NCI-H1105 (cell line): ENCODE results near the gene KCNQ5.

Experiments
- DNase-seq: peaks from one replicate; lab custom pipeline; 2025; lab: John Stamatoyannopoulos, UW

KCNQ5 gene

DNA sequence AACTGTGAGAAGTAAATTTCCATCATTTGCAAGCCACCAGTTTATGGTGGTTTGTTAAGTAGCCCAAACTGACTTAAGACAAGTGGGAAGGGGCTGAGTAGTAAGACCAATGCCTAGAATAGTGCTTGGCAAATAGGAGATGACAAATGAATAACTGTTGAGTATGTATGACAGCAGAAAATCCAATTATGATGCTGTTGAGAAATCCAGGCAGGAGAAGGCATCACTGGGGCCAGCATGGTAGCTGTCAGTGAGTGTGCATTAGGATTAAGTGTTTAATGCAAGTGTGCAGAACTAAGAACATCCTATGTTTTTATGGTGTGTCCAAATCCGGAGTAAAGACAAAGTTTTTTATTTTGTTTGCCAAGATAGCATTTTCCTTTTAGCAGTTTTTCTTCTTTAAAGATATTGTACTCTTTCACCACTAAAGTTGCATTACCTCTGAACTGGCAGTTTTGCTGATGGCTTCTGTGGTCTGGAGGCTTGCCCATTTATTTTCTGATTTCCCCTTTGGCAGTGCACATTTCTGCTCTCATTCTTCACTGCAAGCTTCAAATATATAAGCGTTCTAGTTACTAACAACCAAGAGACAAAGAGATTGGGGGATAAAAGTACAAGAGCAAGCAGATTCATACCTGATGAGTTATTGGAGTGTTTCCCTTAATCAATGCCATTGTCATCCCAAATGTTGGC is 289.7 kb downstream of the KCNQ5 start:
- DNase-seq = no peak

DNA sequence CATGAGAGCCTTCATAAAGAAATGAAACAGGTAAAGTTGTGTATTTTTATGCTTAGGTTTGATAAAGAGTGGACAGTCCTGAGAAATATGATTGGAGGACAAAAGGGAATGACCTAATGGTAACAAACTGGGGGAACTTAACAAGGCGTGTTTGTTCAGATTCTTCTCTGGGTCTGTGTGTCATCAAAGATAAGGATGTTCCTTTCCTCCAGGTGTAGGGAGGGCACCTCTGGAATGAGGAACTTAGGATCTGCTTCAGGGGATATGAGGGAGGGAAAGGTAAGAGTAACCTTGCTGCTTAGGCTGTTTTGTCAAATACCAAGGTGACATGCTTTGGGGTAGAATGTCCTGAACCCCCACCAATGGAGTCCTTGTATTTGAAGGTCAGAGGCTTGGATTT is 291.9 kb downstream of the KCNQ5 start:
- DNase-seq = no peak

DNA sequence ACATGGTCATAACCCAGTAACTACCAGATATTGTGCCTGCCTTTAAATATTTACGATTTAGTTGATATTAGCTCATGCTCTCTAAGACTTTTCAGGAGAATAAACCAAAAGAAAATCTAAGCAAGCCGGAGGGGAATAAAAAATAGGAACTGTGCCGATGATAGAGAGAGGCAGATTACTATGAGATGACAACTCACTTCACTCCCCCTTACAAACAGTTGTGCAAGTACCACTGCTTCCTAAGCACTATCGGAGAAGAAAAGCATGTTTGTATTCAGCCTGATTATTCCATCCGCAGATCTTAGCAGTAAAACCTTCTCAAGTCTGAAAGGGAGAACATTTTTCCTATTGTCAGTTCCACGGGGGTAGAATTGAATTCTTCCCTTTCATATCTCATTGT is 294.4 kb downstream of the KCNQ5 start:
- no peak for DNase-seq

DNA sequence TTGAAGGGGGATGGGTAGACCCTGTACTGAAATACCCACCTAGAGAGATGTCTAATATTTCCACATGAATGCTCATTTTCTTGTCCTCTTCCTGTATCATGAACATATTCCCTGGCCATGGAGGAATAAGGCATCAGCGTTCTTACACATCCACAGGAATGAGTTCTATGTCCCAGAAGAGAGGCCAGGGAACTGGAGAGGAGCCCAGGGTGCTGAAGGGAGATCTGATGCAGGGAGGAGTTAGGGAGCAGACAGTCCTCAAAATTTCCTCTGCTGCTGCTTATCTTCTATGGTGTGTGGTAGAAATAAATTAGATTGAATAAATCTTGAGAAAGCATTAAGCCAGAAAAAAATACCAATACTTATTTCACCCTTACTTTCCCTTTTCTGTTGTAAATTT is 295.0 kb downstream of the KCNQ5 start:
- DNase-seq = no peak

DNA sequence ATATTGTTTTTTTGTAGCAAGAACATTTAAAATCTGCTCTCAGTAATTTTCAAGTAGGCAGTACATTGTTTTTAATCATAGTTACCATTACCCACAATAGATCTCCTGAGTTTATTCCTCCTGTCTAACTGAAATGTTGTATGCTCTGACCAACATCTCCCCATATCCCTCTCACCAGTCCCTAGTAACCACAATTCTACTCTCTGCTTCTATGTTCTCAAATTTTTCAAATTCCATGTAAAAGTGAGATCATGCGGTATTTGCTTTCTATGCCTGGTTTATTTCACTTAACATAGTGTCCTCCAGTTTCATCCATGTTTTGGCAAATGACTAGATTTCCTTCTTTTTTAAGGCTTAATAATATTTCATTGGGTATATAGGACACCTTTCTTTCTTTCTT is 300.5 kb downstream of the KCNQ5 start:
- DNase-seq = no peak

DNA sequence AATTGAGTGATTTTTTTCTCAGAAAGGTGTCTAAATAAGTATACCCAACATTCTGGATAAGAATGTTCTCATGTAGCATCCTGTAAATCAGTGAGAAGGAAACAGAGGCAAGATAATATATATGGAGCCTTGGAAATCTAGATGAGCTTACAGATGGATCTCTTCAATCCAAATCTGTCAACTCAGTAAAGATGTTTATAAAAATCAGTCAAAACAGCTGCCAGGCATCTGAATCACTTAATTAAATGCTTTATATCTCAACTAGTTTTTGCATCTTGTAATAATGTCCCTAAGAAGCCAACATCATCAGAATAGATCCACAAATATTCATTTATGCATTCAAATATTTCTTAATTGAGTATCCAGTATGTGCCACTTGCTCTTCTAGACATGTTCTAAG is 303.3 kb downstream of the KCNQ5 start:
- no peak for DNase-seq

DNA sequence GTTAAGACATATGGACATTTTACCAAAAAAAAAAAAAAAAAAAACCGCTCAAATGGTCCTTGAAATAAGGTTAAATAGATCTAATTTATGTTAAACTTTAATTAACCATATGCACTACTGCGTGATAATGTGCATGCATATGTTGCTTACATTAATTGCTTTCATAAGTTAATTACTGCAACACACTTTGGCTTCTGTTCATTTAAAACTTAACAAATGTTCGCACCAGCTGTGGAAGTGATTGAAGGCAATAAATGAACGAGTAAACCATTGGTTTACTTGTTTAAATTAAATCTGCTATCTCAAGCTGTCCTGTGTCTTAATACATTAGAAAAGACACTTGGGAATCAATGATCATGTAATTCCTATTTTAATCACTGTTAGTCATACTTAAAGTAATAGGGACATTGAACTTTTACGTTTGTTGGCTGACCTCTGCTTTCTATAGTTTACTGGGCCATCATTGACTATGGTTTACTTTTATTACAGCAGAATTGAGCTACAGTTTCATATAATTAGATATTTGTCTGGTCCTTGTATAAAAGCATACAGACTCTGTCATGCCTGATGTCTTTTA is 308.8 kb downstream of the KCNQ5 start:
- no peak for DNase-seq

DNA sequence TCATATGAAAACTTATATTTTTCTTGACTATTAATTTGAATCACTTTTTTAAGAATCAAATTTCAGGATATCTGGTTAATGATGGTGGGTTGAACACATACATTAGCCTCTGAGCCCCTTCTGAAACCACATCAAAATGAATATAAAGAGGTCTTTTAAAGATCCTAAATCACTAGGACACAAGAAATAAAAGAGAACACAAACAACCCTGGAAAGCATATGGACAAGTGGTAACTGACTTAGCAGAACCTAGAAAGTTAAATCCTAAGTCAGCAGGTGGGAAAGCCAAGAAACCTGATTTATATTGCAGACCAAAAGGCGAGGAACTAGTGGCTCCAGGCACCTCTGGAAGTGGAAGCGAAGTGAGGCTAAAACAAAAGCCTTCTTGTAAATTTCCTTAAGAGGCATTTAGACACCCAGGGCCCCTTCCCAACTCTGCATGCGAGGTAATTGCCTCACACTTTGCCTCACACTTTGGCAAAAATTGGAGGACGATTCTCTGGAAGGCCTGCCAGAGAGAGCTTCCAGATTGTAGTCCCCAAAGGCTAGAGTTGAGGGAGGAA is 309.5 kb downstream of the KCNQ5 start:
- DNase-seq = no peak

DNA sequence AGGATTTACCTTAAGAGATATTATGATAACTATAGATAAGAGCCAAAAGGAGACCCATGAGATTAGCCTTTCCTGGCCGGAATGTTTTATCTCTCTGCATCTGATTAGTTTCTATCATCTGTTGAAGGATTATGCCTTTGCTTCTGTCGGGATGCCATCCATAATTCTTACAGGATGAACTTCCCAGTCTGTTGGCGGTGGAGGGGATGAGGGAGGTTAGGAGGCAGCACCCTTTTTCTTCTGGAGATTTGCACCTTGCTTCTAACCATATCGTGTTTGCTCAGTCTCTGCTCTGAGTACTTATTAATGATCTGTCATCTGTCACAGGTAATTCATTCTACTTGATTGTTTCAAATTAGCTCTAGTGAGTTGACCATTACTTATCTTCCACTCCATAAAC is 311.4 kb downstream of the KCNQ5 start:
- no peak for DNase-seq

DNA sequence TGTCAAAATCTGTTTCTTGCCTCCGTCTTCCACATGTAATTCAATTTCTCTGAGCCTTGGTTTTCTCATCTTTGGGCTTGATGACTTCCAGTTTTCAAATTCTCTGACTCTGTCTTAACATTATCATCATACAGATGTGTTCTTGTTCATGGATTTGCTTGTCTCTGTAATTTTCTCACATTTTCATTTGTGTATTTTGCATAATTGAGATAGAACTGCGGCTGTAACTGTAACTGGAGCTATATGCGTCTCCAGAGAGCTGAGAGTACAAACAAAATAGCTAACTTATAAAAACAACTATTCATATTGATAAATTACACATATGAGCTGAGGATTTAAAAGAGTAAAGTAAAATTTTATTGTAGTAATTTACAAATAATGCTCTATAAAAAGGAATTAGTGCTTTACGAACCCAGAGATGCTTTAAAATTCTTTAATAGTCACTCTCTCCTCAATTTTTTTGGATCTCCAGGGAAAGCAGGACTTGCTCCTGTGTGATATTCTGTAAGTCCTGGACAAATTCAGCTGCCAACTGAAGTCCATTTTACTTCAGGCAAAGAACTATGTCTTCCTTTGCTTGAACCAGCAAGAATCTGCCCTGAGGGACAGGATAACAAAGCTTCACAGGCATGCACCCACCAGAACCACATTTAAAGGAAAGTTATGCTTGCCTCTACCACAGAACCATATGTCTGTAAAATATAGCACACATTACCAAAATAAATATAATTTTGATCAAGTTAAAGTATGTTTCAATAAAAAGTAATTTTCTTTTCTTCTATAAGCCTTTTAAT is 315.1 kb downstream of the KCNQ5 start:
- DNase-seq = no peak

DNA sequence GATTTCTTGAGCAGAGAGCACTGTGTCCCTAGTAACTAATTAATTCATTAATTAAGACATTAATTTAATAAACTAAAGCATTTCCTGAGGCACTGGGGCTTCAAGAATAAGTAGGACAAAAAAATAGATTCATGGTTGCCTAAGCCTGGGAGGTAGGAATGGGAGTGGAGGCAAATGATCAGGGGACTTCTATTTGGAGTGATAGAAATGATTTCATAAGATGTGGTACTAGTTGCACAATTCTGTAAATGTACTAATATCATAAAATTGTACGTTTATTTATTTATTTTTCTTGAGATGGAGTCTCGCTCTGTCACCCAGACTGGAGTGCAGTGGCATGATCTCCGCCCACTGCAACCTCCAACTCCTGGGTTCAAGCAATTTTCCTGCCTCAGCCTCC is 316.2 kb downstream of the KCNQ5 start:
- no peak for DNase-seq

DNA sequence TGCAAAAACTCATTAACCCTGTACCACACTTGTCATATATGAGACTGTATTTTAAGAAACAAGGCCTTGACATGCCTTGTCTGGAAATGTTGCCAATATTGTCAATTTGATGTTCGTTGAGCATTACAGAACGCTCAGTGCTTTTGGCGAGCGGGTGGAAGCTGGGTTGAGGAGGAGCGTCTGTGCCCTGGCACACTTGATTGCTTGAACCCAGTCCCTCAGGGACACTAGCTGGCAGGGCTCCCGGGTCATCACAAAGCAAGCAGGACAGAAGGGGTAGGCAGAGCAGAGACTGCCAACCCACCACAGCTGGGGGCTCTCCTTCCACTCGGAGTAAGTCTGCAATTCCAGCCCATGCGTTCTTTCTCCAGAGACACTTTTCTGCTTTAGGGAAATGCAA is 317.1 kb downstream of the KCNQ5 start:
- no peak for DNase-seq

DNA sequence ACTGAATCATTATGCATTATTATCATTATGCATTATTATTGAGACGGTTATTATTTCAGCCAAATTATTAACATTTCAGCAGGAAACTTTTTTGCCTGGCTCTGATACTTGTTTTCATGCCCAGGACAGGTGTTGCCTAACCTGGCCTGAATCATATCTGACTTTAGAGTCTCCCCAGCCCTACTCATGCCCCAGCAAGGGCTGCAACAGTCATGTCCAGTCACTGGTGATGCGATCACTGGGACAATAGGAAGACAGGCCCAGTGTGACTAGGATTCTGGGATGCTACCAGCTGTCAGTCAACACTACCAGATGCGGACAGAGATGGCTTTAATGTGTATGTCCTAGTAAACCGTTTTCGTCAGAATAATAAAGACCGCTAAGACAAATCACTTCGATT is 318.4 kb downstream of the KCNQ5 start:
- DNase-seq = no peak

DNA sequence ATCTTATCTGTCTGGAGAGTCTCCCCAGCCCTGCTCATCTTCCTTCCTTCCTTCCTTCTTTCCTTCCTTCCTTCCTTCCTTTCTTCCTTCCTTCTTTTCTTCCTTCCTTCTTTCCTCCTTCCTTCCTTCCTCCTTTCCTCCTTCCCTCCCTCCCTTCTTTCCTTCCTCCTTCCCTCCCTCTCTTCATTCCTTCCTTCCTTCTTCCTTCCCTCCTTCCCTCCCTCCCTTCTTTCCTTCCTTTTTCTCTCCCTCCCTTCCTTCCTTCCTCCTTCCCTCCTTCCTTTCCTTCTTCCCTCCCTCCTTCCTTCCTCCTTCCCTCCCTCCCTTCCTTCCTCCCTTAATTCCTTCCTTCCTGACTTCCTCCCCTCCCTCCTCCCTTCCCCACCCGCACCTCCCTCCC is 319.4 kb downstream of the KCNQ5 start:
- DNase-seq = no peak

DNA sequence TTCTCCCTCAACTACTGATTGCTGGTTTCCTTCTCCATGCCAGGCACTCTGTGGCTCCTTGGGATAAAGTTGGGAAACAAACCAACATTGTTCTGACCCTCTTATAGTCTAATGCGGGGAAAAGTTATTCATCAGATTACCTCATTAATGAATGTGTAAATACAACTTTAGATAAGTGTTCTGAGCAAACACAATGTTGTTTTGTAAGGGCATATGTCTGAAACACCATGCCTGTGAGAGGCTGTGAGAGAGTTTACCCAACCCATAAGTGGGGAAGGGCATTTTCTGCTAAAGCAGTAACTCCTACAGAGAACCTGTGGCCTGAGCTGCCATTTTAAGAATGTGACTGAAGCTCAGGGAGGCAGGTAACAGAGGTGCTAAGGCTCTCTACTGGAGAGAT is 319.9 kb downstream of the KCNQ5 start:
- DNase-seq = peak; percentile 75

DNA sequence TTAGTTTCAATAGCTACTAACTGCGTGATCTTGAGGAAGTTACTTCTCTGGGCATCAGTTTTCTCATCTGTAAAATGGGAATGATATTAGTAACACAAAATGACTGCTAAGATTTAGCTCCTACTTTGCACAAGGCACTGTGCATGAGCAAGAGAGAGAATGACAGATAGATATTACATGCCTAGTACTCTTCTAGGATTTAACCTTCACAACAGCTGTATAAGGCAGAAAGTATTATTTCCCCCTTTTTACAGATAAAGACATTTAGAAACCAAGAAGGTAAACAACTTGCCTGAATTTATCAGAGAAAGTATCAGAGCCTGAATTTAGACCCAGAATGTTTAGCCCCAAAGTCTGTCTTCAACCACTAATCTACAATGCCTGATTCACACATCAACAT is 321.8 kb downstream of the KCNQ5 start:
- DNase-seq = no peak

DNA sequence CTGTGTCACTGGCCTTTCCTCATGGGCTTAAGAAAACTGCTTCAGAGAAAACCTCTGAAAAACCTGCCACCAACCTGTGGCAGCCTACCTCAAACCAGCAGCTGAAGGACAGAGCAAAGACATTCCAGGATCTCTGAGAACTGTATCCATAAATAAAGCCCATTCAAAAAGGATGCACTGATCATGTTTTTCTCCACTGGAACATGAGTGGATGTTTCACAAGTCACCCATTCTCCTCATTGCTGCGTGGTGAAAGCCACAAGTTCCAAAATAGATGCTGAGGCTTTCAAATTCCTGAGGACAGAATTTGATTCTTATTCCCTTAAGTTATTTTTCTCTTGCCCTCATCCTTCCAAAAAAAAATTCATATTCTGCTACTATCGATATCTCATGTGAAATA is 322.8 kb downstream of the KCNQ5 start:
- DNase-seq = no peak

DNA sequence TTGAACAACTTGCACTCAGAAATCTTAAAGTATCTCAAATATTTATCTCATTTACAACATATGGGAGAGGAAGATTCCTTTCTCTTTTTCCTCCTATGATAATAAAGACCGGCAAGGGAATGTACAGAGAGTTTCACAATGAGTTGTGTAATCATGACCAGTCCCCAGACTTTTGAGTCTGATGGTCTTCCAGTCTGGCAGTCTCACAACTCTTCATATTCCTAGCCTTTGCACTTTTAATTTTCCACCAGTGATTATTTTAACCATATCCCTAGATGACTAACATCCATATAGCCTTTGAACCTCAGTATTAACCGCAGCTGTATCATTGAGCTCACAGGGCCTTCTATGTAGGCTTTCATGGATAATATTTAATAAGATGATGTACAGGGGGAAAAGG is 324.9 kb downstream of the KCNQ5 start:
- no peak for DNase-seq

DNA sequence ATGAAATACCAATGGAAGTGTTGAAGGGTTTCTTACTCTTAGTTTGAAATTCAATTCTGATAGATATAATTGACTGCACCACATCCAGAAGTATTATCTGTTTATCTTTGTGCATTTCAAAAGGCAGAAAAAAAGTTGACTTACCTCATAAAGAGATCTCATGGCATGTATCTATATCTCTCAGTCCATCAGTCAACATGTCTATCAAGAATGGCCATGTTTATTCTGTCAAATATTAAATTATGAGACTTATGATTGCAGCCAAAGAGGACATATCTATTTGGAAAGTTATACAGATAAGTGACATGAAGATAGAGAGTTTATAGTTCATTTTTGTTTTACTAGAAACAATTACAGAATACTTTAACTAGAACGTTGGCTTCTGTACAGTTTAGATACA is 325.7 kb downstream of the KCNQ5 start:
- DNase-seq = no peak

DNA sequence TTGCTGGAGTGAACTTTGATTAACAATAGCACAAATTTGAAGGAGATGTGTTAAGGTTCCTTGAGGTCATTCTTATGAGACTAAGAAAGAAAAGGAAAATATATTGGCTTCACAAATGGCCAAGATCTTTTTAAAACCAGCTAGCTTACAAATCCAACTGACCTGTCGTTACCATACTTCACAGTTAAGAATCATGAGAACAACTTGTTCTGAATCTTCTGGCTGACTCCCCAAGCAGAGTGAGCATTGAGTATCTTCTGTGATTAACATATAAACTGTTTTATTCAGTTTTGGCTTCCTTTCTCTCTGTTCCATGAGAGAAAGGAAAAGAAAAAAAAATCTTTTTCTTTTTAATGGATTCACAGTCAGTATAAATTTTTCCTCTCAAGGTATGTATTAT is 326.3 kb downstream of the KCNQ5 start:
- DNase-seq = no peak

DNA sequence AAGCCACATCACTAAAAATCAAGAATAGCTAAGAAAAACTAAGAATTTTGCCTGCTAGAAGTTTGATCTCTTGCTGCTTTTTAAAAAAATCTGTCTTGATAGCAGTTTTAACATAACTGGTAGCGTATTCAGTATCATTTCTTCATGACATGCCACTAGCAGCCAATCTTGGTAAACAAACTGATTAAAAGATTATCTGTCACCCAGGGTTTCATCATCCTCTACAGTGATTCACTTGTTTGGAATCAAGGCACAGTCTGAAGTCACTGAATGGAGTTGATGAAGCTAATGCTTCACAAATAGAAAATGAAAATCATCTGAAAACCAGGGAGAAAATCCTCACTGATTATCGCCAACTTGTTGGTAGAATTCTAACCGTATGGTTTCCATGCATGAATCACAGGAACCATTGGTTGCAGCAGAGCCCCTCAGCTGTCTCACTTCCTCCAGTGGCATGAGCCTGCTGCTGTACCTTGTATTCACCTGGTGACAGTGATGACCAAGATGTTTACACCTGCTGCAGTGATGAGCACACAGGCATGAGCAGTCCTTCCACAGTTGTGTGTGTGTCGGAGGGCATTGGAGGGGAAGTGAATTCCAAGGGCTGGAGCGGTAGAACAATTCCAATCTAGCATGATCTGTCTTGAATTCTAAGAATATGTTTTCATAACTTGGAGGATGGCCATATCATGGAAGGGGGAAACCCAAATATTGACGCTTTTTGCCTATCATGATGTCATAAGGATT is 328.4 kb downstream of the KCNQ5 start:
- DNase-seq = no peak

DNA sequence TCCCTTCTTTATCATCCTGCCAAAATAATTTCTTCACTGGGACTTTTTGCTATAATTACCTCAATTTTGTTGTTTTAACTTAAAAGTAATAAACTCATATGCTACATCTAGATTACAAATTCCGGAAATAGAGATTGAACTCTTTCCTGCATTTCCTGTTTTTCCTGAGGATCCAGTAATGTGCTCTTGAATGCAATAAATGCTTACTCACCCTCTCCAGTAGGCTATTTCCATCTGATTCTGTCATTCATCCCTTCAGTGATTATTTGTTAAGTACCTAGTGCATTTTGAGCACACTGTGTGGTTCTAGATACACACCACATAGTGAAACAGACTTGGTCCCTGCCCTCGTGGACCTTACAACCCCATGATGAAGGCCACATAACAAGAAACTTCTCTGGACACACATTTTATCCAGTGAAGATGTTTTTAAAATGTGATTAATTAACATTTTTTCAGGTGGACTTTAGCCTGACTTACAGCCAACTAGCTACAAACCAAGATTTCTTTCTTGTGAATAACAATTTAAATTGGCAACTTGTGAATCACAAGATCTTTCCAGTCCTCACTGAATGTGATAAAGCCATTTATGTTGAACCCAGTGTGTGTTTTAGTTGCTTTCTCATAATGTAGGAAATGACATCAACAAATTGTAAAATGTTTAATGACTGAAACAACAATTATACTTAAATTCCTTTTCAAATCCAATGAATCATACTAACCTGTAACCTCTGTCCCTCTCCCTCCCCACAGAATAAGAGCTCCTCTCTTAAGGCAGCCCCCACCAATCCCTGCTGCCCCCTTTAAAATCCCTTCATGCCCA is 331.2 kb downstream of the KCNQ5 start:
- DNase-seq = no peak
